ENCODE data around the gene VASP.

VASP gene

GRCh38 chr19:45473682-45474605 is 33.3 kb upstream of the VASP start:
- no peak for DNase-seq (ENCODE audit: low spot score)

DNA sequence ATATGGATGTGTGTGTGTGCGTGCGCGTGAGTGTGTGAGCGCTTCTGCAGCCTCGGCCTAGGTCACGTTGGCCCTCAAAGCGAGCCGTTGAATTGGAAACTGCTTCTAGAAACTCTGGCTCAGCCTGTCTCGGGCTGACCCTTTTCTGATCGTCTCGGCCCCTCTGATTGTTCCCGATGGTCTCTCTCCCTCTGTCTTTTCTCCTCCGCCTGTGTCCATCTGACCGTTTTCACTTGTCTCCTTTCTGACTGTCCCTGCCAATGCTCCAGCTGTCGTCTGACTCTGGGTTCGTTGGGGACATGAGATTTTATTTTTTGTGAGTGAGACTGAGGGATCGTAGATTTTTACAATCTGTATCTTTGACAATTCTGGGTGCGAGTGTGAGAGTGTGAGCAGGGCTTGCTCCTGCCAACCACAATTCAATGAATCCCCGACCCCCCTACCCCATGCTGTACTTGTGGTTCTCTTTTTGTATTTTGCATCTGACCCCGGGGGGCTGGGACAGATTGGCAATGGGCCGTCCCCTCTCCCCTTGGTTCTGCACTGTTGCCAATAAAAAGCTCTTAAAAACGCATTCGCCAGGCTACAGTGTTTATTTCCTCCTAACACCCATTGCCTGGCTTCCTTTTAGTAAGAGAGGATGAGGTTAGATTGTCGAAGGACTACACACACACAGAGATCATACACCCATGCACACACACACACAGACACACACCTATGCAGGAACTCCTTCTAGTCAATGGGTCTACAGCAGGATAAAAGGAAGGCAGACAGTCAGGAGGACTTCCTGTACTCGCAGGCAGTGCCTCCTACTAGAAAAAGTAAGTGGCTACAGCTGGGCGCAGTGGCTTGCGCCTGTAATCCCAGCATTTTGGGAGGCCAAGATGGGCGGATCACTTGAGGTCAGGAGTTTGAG is 32.4 kb upstream of the VASP start:
- DNase-seq (ENCODE audit: low spot score): no peak

DNA sequence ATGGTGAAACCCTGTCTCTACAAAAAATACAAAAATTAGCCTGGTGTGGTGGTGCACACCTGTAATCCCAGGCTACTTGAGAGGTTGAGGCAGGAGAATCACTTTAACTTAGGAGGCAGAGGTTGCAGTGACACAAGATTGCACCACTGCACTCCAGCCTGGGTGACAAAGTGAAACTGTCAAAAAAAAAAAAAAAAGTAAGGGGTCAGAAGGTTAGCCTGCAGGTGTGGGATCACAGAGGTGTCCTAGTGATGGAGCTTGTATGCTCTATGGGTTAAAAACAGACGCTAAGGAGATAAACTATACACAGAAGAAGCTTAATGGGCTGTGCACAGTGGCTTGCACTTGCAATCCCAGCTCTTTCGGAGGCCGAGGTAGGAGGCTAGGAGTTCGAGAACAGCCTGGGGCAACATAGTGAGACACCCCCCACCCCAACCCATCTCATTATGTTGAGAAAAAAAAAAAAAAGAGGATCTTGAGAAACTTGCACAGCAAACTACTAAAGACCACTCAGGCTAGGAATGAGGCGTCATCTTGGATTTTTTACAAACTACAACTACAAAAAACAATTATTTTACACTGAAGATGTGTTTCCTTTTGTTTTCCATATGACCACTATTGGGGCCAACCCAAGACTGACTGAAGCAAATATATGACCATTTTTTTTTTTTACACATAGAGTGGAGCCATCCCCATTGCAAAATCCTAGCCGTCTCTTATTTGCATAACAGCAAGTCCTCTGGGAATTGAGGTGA is 31.6 kb upstream of the VASP start:
- DNase-seq (ENCODE audit: low spot score): no peak

- no peak for DNase-seq (ENCODE audit: low spot score)
Observed at GRCh38 chr19:45476304-45476703, 31.0 kb upstream of the VASP start.

DNA sequence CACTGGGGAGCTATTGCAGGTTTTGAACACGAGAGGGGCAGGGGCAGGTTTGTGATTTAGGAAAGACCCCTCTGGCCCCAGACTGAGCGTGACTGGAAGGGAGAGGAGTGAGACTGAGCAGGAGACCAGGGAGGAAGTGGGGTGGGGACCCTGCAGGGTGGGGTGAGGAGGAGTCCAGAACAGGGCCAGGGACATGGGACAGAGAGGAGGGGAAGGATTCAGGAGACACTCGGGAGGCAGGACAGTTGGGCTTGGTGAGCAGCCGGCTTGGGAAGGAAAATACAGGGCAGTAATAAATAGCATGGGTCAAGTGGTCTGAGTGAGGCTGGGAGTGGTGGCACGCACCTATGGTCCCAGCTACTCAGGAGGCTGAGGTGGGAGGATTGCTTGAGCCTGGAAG is 30.1 kb upstream of the VASP start:
- DNase-seq (ENCODE audit: low spot score): no peak

- DNase-seq (ENCODE audit: low spot score): no peak
Observed at GRCh38 chr19:45477713-45478453, 29.4 kb upstream of the VASP start.

- DNase-seq (ENCODE audit: low spot score): peak; percentile 80
Observed at GRCh38 chr19:45478454-45479238, 28.6 kb upstream of the VASP start.

DNA sequence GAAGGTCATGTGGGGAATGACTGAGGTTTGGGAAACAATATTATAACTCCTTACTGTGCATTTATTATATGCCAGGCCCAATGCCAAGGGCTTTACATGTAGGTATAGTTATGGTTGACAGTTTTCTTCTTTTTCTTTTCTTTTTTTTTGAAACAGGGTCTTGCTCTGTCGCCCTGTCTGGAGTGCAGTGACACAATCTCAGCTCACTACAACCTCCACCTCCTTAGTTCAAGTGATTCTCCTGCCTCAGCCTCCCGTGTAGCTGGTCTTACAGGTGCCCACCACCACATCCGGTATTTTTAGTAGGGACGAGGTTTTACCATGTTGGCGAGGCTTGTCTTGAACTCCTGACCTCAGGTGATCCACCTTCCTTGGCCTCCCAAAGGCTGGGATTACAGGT is 24.2 kb upstream of the VASP start:
- DNase-seq (ENCODE audit: low spot score): no peak

- no peak for DNase-seq (ENCODE audit: low spot score)
Observed at GRCh38 chr19:45484273-45484945, 22.9 kb upstream of the VASP start.

DNA sequence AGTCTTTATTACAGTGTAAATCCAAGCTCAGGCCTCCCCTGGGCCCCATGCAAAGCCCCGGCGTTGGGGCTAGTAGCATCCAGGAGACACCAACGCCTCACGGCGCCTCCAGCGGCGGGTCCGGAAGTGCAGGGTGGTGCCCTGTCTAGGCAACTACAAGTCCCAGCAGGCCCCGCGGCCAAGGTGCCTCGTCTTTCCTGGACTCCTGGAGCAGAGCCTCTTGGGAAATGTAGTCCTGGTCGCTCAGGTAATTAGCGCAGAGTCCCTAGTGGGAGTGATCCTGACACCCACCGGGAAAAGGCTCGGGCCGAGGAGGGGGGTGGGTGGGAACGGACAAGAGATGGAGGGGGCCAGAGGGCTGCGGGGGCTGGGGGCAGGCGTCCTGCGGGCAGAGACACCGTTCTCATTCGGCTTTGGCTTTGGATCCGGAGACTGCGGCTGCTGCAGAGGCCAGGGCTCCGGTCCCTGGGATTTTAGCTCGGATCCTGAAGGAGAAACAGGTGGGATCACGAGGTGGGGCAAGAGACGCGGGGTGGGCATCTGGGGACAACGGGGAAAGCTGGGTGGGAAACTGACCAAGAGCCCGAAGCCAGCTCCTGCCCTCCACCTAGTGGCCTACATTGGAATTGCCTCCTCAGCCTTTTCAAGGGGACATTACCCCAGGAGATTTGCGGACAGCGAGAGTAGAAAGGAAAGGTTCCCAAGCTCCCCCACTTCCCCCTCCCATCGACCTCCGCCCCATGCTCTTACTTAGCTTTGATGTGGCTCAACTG is 21.8 kb upstream of the VASP start:
- peak; percentile 92 for DNase-seq (ENCODE audit: low spot score)

DNA sequence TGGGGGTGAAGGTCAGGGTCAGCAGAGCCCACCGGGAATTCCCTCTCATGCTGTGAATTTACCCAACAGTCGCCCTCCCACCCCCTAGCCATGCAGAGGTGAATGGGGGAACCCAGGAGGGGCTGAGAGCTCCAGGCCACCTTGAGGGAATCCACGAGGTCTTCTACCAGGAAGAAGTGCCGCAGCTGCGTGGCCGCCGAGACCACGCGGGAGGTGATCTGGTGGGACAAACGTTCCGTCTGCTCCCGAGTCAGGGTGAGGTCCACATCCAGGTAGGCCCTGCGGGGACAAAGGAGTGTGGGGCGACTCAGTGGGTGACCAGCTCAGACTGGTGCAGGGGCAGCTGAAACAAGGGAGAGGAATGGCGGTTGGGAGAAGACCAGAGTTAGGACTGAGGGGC is 18.6 kb upstream of the VASP start:
- no peak for DNase-seq (ENCODE audit: low spot score)

DNA sequence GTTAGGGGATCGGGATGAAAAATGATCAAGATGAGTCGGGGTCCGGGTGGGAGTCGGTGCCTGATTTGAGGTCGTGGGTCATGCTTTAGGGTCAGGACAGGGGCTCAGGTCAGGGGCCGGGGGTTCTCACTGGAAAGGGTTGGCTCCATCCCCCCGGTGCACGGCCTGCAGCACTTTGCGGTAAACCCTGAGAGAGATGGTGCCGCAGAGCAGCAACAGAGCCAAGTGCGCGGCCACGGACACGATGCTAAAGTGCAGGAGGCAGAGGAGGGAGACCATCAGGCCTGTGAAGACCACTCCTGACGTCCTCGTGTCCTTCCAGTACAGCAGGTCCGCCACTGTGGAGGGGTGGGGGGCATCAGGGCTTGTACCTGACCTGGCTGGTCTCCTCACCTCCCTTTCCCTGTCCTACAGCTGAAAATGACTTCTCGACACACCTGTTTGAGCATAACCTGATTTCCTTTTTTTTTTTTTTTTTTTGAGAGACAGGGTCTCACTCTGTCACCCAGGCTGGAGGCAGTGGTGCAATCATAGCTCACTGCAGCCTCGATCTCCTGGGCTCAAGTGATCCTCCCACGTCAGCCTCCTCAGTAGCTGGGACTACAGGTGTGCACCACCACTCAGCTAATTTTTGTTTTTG is 17.9 kb upstream of the VASP start:
- no peak for DNase-seq (ENCODE audit: low spot score)

DNA sequence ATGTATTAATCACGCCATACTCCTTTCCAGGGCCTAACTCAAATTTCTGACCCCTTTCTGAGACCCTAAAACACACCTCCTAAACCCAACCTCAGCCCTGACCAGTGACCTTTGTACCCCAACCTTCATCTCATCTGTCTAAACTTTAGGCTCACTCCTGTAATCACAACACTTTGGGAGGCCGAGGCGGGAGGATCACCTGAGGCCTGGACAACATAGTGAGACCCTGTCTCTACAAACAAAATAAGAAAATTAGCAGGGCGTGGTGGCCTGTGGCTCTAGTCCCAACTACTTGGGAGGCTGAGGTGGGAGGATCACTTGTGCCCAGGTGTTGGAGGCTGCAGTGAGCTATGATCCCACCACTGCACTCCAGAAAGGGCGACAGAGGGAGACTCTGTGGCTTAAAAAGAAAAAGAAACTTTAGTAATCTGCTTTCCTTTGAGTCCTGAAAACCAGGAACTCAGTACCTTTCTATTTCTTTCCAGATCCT is 15.1 kb upstream of the VASP start:
- no peak for DNase-seq (ENCODE audit: low spot score)

DNA sequence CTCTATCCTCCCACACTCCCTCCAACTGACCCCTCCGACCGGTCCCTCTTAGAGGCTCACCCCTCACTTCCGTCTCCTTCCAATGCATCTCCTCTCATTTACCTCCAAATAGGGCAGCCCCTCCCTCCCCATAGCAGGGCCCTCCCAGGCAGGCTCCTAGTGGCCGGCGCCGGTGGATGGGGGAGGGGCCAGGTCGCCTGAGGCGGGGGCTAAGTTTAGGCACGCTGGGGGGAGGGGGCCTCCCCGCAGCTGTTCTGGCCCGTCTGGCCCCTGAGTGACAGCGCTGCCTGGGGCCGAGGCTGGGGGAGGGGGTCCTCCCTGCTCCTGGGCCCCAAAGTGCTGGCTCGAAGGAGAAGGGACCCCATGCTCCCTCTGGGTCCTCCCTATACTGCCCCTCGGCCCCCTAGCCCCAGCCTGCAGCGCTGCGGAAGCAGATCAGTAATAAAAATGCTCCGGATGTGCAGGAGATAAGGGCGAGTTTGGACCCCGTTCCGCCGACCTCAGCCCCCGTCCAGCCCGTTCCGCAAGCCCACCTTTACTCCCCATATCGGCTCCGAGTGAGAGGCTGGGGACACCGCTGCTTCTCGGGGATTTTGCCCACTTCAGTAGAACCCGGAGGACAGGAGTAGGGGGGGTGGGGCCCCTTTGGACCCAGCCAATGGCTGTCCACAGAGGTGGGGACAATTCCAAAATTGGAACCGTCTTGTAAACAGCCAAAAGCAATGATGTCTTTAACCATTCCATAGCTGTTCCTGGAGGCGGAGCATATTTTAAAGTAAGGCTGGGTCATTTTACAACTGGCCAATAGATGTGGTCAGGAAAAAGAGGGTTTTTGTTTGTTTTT is 14.4 kb upstream of the VASP start:
- peak; percentile 69 for DNase-seq (ENCODE audit: low spot score)

GRCh38 chr19:45494261-45494916 is 12.9 kb upstream of the VASP start:
- DNase-seq (ENCODE audit: low spot score): no peak

DNA sequence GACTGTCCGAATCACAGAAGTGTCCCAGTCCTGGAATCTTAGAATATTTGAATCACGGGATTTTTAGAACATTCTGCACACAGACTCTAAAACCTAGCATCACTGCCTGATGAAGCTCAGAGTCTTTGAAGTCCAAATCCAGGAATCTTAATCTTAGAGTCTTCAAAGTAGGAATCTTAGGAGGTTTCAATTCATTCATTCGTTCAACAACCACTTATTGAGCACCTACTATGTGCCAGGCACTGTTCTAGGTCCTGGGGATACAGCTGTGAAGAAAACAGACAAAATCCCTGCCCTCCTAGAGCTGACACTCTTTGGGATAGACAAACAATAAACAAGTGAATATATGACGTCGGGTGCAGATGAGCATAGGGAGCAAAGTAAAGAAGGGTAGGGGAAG is 12.1 kb upstream of the VASP start:
- no peak for DNase-seq (ENCODE audit: low spot score)

DNA sequence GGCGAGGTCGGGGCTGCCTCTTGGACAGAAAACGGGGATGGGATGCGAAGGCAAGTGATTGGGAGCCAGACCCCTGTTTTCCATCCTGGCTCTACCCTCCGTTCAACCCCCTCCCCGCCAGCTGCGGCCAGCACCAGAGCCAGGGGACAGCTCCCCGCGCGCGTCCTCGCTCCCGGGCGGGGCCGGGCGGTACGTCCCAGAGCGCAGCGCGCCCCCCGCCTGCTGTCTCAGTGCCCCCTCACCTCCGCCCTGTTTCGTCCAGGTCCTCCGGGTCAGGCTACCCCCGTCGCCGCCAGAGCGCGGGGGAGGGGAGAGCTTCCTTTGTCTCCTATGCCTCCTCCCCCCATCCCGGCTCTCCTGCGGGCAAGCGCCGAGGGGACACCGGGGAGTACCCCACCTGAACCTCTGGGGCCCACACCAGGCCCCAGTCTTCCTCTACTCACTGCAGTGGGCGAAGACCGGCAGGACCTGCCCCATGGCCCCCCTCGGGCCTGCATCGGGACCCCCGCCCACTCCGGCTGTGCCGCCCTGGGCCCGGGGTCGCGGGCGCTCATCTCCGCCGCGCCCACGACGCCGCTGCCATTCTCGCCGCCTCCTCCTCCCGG is 10.8 kb upstream of the VASP start:
- DNase-seq (ENCODE audit: low spot score): peak; percentile 52

Measured in GM03348 (cell line).